Mesenchymal stem cell (in vitro differentiated cells and primary cell): Measurements from ENCODE around the gene NLK.

Source experiments
- DNase-seq: peaks from one replicate; pipeline ENCODE4 v3.0.0-alpha.2; 2013
- H2AFZ ChIP-seq: one replicate; pipeline ENCODE4 v1.6.1; 2013; ENCODE audit warnings: low read depth, mild to moderate bottlenecking, control low read depth, inconsistent platforms, low read length, moderate library complexity
- H2AK5ac ChIP-seq: 2 replicates; pipeline ENCODE4 v1.6.1; 2013; ENCODE audit warnings: low read length, moderate library complexity, mild to moderate bottlenecking, inconsistent platforms; ENCODE audit not compliant: severe bottlenecking
- H2BK120ac ChIP-seq: one replicate; pipeline ENCODE4 v1.6.1; 2013; ENCODE audit warnings: low read depth, mild to moderate bottlenecking, inconsistent platforms, low read length, moderate library complexity
- H2BK12ac ChIP-seq, 2 experiments: one replicate each; pipeline ENCODE4 v1.6.1; 2013; ENCODE audit warnings: inconsistent platforms in 2 of 2, low read length in 2 of 2, mild to moderate bottlenecking in 2 of 2, moderate library complexity in 2 of 2, control low read depth in 1 of 2
- H2BK15ac ChIP-seq: one replicate; pipeline ENCODE4 v1.6.1; 2013; ENCODE audit warnings: mild to moderate bottlenecking, low read depth, inconsistent platforms; ENCODE audit not compliant: poor library complexity, severe bottlenecking
- H2BK5ac ChIP-seq: 2 replicates; pipeline ENCODE4 v1.6.1; 2013; ENCODE audit warnings: low read depth, mild to moderate bottlenecking, low read length, control low read depth, inconsistent platforms; ENCODE audit not compliant: poor library complexity, severe bottlenecking
- H3K14ac ChIP-seq, 2 experiments: one replicate each; pipeline ENCODE4 v1.6.1; 2013; ENCODE audit warnings: inconsistent platforms in 2 of 2, low read length in 2 of 2, control low read depth in 1 of 2, mild to moderate bottlenecking in 1 of 2, moderate library complexity in 1 of 2
- H3K18ac ChIP-seq, 2 experiments: one replicate each; pipeline ENCODE4 v1.6.1; 2013; ENCODE audit warnings: inconsistent platforms in 2 of 2, low read length in 2 of 2, control low read depth in 1 of 2, low read depth in 1 of 2, mild to moderate bottlenecking in 1 of 2
- H3K23ac ChIP-seq, 2 experiments: one replicate each; pipeline ENCODE4 v1.6.1; 2013; ENCODE audit warnings: inconsistent platforms in 2 of 2, low read length in 2 of 2, mild to moderate bottlenecking in 2 of 2, moderate library complexity in 2 of 2, control low read depth in 1 of 2
- H3K27ac ChIP-seq: 2 replicates; pipeline ENCODE4 v1.5.1; 2013; ENCODE audit warnings: mild to moderate bottlenecking, moderate library complexity, low read length, control low read depth, inconsistent platforms; ENCODE audit not compliant: poor library complexity, severe bottlenecking
- H3K27me3 ChIP-seq, 2 experiments: 2 replicates each; pipeline versions ENCODE4 v1.6.1 to v1.7.0; 2013; ENCODE audit warnings: low read length in 2 of 2, mild to moderate bottlenecking in 2 of 2, moderate library complexity in 2 of 2, control low read depth in 1 of 2, inconsistent platforms in 1 of 2; ENCODE audit not compliant: control insufficient read depth in 1 of 2, insufficient read depth in 1 of 2
- H3K36me3 ChIP-seq, 2 experiments: 2 replicates each; pipeline versions ENCODE4 v1.6.1 to v1.7.0; 2013; ENCODE audit warnings: low read length in 2 of 2, control low read depth in 1 of 2, inconsistent platforms in 1 of 2, low read depth in 1 of 2, mild to moderate bottlenecking in 1 of 2; ENCODE audit not compliant: insufficient read depth in 2 of 2, control insufficient read depth in 1 of 2
- H3K4ac ChIP-seq, 2 experiments: one replicate each; pipeline ENCODE4 v1.6.1; 2013; ENCODE audit warnings: inconsistent platforms in 2 of 2, low read length in 2 of 2, mild to moderate bottlenecking in 2 of 2, moderate library complexity in 2 of 2, control low read depth in 1 of 2, low read depth in 1 of 2
- H3K4me1 ChIP-seq: 2 replicates; pipeline ENCODE4 v1.6.1; 2013; ENCODE audit warnings: low read depth, low read length, control low read depth; ENCODE audit not compliant: control insufficient read depth, insufficient read depth
- H3K4me2 ChIP-seq: 2 replicates; pipeline ENCODE4 v1.6.1; 2013; ENCODE audit warnings: low read length, mild to moderate bottlenecking, inconsistent platforms; ENCODE audit not compliant: poor library complexity, severe bottlenecking
- H3K4me3 ChIP-seq, 2 experiments: 2 replicates each; pipeline versions ENCODE4 v1.5.1 to v1.7.0; 2013; ENCODE audit warnings: low read length in 2 of 2, mild to moderate bottlenecking in 2 of 2, control low read depth in 1 of 2, low read depth in 1 of 2; ENCODE audit not compliant: insufficient read depth in 1 of 2
- H3K79me1 ChIP-seq: replicated peaks from 2 replicates; pipeline ENCODE4 v1.6.1; 2013; ENCODE audit warnings: mild to moderate bottlenecking, control low read depth, low read length, inconsistent platforms; ENCODE audit not compliant: poor library complexity, severe bottlenecking
- H3K9ac ChIP-seq: 2 replicates; pipeline ENCODE4 v1.7.0; 2013; ENCODE audit warnings: mild to moderate bottlenecking, low read length, moderate library complexity
- H3K9me3 ChIP-seq: 2 replicates; pipeline ENCODE4 v1.7.0; 2013; ENCODE audit warnings: mild to moderate bottlenecking, low read length; ENCODE audit not compliant: control insufficient read depth
- H4K8ac ChIP-seq: one replicate; pipeline ENCODE4 v1.6.1; 2013; ENCODE audit warnings: inconsistent platforms, mild to moderate bottlenecking, low read length, moderate library complexity
- H4K91ac ChIP-seq: one replicate; pipeline ENCODE4 v1.6.1; 2013; ENCODE audit warnings: mild to moderate bottlenecking, low read length, inconsistent platforms
- WGBS: methylation state at CpG from one replicate; pipeline ENCODE4 v1.1.7; 2013; ENCODE audit warnings: mixed read lengths; 5-methylcytosine and 5-hydroxymethylcytosine counted together

Gene NLK

DNA sequence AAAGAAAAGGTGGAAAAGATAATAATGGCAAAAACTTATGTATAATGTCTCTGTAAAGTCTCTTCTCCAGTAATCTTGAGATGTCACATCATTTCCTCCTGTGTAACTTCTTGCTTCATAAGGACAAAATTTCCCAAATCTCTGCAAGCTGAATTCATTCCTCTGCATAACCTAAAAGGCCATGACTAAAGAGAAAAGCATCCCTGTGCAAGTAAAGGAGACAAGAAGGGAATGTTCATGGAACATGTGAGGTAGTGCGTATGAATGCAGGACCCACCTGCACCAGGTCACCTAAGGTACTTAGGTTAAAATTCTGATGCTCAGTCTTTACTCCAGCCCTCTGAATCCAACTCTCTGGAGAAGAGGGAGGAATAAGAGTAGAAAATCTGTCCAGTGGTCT, 46.9 kb upstream of the NLK start:
- H3K9ac ChIP-seq: no peak overlapping the region
- H3K18ac ChIP-seq: no peak overlapping the region
- H3K23ac ChIP-seq: no peak overlapping the region
- WGBS: 38% methylated on average over 1 of the region's 1 CpG
- H4K91ac ChIP-seq: no peak overlapping the region
- H2BK5ac ChIP-seq: no peak overlapping the region
- no peak overlapping the region for H3K4ac ChIP-seq
- no peaks in the 10 kb centered on the region for H3K79me1 ChIP-seq
- no peak overlapping the region for H3K4me3 ChIP-seq
- H2AFZ ChIP-seq: no peak overlapping the region
- peaks cover 9% of the 10 kb centered on the region for H3K9me3 ChIP-seq
- H4K8ac ChIP-seq: no peak overlapping the region
- no peak for DNase-seq
- no peak overlapping the region for H3K4me2 ChIP-seq
- H2BK15ac ChIP-seq: no peak overlapping the region
- H3K4me1 ChIP-seq: no peaks in the 10 kb centered on the region
- H3K36me3 ChIP-seq: no peaks in the 10 kb centered on the region
- no peak overlapping the region for H2BK12ac ChIP-seq
- H2AK5ac ChIP-seq: no peak overlapping the region
- H3K27me3 ChIP-seq: peaks cover 37% of the 10 kb centered on the region in 2 experiments
- H3K14ac ChIP-seq: no peak overlapping the region
- H2BK120ac ChIP-seq: no peak overlapping the region
- H3K27ac ChIP-seq: no peak overlapping the region

DNA sequence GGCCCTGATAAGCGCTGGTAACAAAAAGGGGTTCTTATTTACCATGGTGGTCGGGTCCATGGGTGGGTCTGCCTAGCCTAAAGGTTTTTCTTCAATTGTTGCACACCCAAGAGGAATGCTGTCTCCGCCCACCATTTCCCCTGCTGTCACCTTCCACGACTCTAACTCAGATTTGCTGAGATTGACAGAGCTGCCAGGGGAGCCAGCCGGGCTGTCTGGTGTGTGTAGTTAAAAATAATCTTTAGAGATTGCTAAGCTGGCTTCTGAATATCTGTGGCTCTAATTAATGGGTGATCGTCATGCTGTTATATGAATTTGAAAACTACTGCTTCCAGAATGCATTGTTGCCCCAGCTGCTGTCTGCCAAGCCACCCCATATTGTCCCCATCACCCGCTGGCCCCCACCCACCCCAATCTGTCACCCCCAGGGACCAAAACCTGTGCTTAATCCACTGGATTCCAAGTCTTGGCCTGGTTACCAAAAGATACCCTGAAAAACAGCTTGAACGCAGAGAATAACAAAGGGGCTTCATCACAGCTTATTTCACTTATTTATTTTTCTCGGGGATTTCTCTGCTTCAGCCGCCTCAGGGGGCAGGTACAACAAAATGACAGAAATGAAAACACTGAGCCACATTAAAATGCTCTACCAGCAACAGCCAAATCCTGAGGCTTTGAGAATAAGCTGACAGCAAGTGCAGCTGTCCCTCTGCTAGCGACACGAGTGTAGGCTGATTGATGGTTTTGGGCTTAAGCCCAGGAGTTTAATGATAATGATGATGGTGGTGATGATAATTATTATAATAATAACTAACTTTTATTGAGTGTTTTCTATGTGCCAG, 46.1 kb upstream of the NLK start:
- no peaks in the 10 kb centered on the region for H3K4me1 ChIP-seq
- no peak overlapping the region for H3K4me3 ChIP-seq
- H3K14ac ChIP-seq: no peak overlapping the region
- no peak overlapping the region for H2BK5ac ChIP-seq
- H3K79me1 ChIP-seq: no peaks in the 10 kb centered on the region
- H3K27ac ChIP-seq: no peak overlapping the region
- H3K9me3 ChIP-seq: peaks cover 9% of the 10 kb centered on the region
- H3K18ac ChIP-seq: no peak overlapping the region
- H4K8ac ChIP-seq: no peak overlapping the region
- H2BK120ac ChIP-seq: no peak overlapping the region
- no peak overlapping the region for H2AFZ ChIP-seq
- no peak overlapping the region for H2AK5ac ChIP-seq
- DNase-seq: no peak
- H3K4me2 ChIP-seq: no peak overlapping the region
- no peak overlapping the region for H4K91ac ChIP-seq
- H2BK15ac ChIP-seq: no peak overlapping the region
- no peaks in the 10 kb centered on the region for H3K36me3 ChIP-seq
- no peak overlapping the region for H3K9ac ChIP-seq
- H3K23ac ChIP-seq: no peak overlapping the region
- 79% methylated on average over 10 of the region's 12 CpGs for WGBS
- H3K27me3 ChIP-seq: peaks cover 30 to 37% of the 10 kb centered on the region in 2 experiments
- H3K4ac ChIP-seq: no peak overlapping the region
- H2BK12ac ChIP-seq: no peak overlapping the region

- H3K23ac ChIP-seq: no peak overlapping the region
These were observed 45.5 kb upstream of the NLK start for GRCh38 chr17:27997044-27997401.

GRCh38 chr17:27997522-27997921, 45.0 kb upstream of the NLK start:
- Histone ChIP-seq H3K18ac (no peak overlapping the region), H2BK12ac (no peak overlapping the region), H3K36me3 (no peaks in the 10 kb centered on the region), H3K9me3 (peaks cover 9% of the 10 kb centered on the region), H2AK5ac (no peak overlapping the region), H2BK15ac (no peak overlapping the region), H3K4me2 (no peak overlapping the region), H3K79me1 (no peaks in the 10 kb centered on the region), H2AFZ (no peak overlapping the region), H3K27me3 (peaks cover 29 to 42% of the 10 kb centered on the region in 2 experiments), H4K91ac (no peak overlapping the region), H3K27ac (no peak overlapping the region), H3K4me3 (no peak overlapping the region), H3K4me1 (no peaks in the 10 kb centered on the region), H4K8ac (no peak overlapping the region), H3K9ac (no peak overlapping the region), H3K23ac (no peak overlapping the region), H2BK5ac (no peak overlapping the region), H3K4ac (no peak overlapping the region), H2BK120ac (no peak overlapping the region), H3K14ac (no peak overlapping the region)
- 67% methylated on average over 3 of the region's 3 CpGs for WGBS
- no peak for DNase-seq

More at GRCh38 chr17:27997044-27997401, 45.5 kb upstream of the NLK start:
- Histone ChIP-seq H3K4me1 (no peaks in the 10 kb centered on the region), H3K4me3 (no peak overlapping the region), H4K91ac (no peak overlapping the region), H2BK120ac (no peak overlapping the region), H3K27ac (no peak overlapping the region), H3K4ac (no peak overlapping the region), H3K79me1 (no peaks in the 10 kb centered on the region), H2AK5ac (no peak overlapping the region), H3K36me3 (no peaks in the 10 kb centered on the region), H3K9me3 (peaks cover 9% of the 10 kb centered on the region), H2BK12ac (no peak overlapping the region), H2BK15ac (no peak overlapping the region), H3K14ac (no peak overlapping the region), H3K27me3 (peaks cover 30 to 42% of the 10 kb centered on the region in 2 experiments), H4K8ac (no peak overlapping the region), H3K18ac (no peak overlapping the region), H3K4me2 (no peak overlapping the region), H2AFZ (no peak overlapping the region), H2BK5ac (no peak overlapping the region), H3K9ac (no peak overlapping the region)
- DNase-seq: no peak
